KMS-11 (cell line): ENCODE measurements around the gene PCNT.
"Not testable (repeated sequence)": the region's sequence is repeated elsewhere in the genome, so short reads cannot be mapped to it uniquely, and the experiment has no call there.

Source experiments
- H2AFZ ChIP-seq: fragments of 200-600 bp; sonication (generic); 2 replicates; pipeline ENCODE4 v1.6.1; 2016; ENCODE audit warnings: antibody characterized with exemption, mixed run types, low read depth
- H3K27ac ChIP-seq: fragments of 200-600 bp; sonication (generic); 2 replicates; pipeline ENCODE4 v1.6.1; 2016; ENCODE audit warnings: mild to moderate bottlenecking, mixed run types
- H3K27me3 ChIP-seq: fragments of 200-600 bp; sonication (generic); 2 replicates; pipeline ENCODE4 v1.6.1; 2017; ENCODE audit warnings: mild to moderate bottlenecking, low read depth, mixed run types, moderate library complexity; ENCODE audit not compliant: insufficient read depth
- H3K36me3 ChIP-seq: fragments of 200-600 bp; sonication (generic); 2 replicates; pipeline ENCODE4 v1.6.1; 2017; ENCODE audit warnings: mild to moderate bottlenecking, mixed run types; ENCODE audit not compliant: insufficient read depth
- H3K4me1 ChIP-seq: fragments of 200-600 bp; sonication (generic); 2 replicates; pipeline ENCODE4 v1.6.1; 2016; ENCODE audit warnings: mild to moderate bottlenecking, low read depth, mixed run types; ENCODE audit not compliant: poor library complexity, severe bottlenecking
- H3K4me2 ChIP-seq: fragments of 200-600 bp; sonication (generic); 2 replicates; pipeline ENCODE4 v1.7.0; 2016; ENCODE audit warnings: mild to moderate bottlenecking, mixed run types
- H3K4me3 ChIP-seq: fragments of 200-600 bp; sonication (generic); IDR thresholded peaks from 2 replicates; pipeline ENCODE4 v1.6.1; 2017; ENCODE audit warnings: low read depth, low read length, mixed read lengths; ENCODE audit not compliant: insufficient read depth
- H3K79me2 ChIP-seq: fragments of 200-600 bp; sonication (generic); 2 replicates; pipeline ENCODE4 v1.6.1; 2016; ENCODE audit warnings: low read depth, mixed run types; ENCODE audit not compliant: insufficient read depth
- H3K9ac ChIP-seq: fragments of 200-600 bp; sonication (generic); 2 replicates; pipeline ENCODE4 v1.6.1; 2016; ENCODE audit warnings: mild to moderate bottlenecking, mixed run types
- H4K20me1 ChIP-seq: fragments of 200-600 bp; sonication (generic); 2 replicates; pipeline ENCODE4 v1.6.1; 2016; ENCODE audit warnings: mild to moderate bottlenecking, mixed run types; ENCODE audit not compliant: insufficient read depth
- TF ChIP-seq, protein P1 (sequence below): fragments of 200-600 bp; sonication (generic); conservative IDR thresholded peaks from 2 replicates; pipeline ENCODE4 v1.6.1; 2017; ENCODE audit warnings: low read depth, mild to moderate bottlenecking, antibody characterized with exemption, low read length, moderate library complexity, mixed read lengths

The PCNT gene

DNA sequence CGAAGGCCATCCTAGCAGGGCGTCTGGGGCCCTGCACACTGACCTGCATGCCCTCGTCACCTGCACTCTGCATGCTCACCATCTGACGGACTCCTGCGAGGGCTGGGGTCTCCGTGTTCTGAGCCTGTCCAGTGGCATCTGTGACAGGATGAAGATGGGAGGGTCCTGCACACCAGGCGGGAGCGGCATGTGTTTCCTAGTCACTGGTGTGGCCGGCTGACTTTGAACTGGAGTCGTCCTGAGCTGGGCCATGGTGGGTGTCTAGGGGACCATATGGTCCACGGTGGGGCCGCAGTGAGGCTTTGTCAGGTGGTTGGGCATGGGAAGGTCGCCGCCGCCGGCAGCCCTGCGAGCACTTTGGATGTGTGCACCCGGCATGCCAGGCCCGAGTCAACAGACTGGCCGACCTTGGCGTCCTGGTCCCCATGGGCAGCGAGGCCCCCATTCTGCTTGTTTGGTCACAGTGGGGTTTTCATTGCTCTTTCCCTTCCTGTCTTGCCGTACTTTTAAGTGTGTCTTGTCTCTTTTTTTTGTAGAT is 118.1 kb downstream of the PCNT start:
- no peaks in the 10 kb centered on the region for H3K27me3 ChIP-seq
- TF ChIP-seq, protein P1, sequence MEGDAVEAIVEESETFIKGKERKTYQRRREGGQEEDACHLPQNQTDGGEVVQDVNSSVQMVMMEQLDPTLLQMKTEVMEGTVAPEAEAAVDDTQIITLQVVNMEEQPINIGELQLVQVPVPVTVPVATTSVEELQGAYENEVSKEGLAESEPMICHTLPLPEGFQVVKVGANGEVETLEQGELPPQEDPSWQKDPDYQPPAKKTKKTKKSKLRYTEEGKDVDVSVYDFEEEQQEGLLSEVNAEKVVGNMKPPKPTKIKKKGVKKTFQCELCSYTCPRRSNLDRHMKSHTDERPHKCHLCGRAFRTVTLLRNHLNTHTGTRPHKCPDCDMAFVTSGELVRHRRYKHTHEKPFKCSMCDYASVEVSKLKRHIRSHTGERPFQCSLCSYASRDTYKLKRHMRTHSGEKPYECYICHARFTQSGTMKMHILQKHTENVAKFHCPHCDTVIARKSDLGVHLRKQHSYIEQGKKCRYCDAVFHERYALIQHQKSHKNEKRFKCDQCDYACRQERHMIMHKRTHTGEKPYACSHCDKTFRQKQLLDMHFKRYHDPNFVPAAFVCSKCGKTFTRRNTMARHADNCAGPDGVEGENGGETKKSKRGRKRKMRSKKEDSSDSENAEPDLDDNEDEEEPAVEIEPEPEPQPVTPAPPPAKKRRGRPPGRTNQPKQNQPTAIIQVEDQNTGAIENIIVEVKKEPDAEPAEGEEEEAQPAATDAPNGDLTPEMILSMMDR, result no peak
- H3K9ac ChIP-seq, result no peak overlapping the region
- H3K4me2 ChIP-seq, result no peak overlapping the region
- no peak overlapping the region for H3K4me3 ChIP-seq
- no peak overlapping the region for H2AFZ ChIP-seq
- no peaks in the 10 kb centered on the region for H3K79me2 ChIP-seq
- no peaks in the 10 kb centered on the region for H4K20me1 ChIP-seq
- no peaks in the 10 kb centered on the region for H3K36me3 ChIP-seq
- no peaks in the 10 kb centered on the region for H3K4me1 ChIP-seq
- H3K27ac ChIP-seq, result no peak overlapping the region

- Histone ChIP-seq H2AFZ (no peak overlapping the region), H3K36me3 (no peaks in the 10 kb centered on the region), H3K4me3 (no peak overlapping the region), H3K4me1 (no peaks in the 10 kb centered on the region), H3K27ac (no peak overlapping the region), H3K9ac (no peak overlapping the region), H3K27me3 (no peaks in the 10 kb centered on the region), H4K20me1 (no peaks in the 10 kb centered on the region), H3K79me2 (no peaks in the 10 kb centered on the region), H3K4me2 (no peak overlapping the region)
- TF ChIP-seq, protein P1, result no peak
Observed at GRCh38 chr21:46442938-46443337, 119.0 kb downstream of the PCNT start.

GRCh38 chr21:46443910-46444309 is 120.0 kb downstream of the PCNT start:
- Histone ChIP-seq H3K27me3 (no peaks in the 10 kb centered on the region), H4K20me1 (no peaks in the 10 kb centered on the region), H3K4me3 (no peak overlapping the region), H3K27ac (no peak overlapping the region), H3K36me3 (no peaks in the 10 kb centered on the region), H2AFZ (no peak overlapping the region), H3K4me2 (no peak overlapping the region), H3K9ac (no peak overlapping the region), H3K4me1 (no peaks in the 10 kb centered on the region), H3K79me2 (no peaks in the 10 kb centered on the region)
- TF ChIP-seq, protein P1, result no peak

DNA sequence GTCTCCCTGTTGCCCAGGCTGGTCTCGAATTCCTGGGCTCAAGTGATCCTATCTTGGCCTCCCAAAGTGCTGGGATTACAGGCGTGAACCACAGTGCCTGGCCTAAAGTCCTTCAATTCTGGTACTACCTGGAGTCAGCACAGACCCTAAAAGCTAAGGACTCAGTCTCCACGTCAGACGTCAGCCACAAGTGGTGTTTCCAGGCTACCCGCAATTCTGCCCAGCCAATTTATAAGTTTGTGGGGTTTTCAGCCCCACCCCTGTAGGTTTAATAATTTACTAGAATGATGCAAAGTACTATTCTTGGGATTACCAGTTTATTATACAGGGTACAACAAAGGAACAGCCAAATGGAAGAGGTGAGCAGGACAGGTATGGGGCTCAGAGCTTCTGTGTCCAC is 124.2 kb downstream of the PCNT start:
- TF ChIP-seq, protein P1, result no peak
- Histone ChIP-seq H3K27ac (no peak overlapping the region), H3K4me3 (no peak overlapping the region), H3K36me3 (no peaks in the 10 kb centered on the region), H4K20me1 (no peaks in the 10 kb centered on the region), H3K79me2 (no peaks in the 10 kb centered on the region), H3K4me1 (no peaks in the 10 kb centered on the region), H3K27me3 (no peaks in the 10 kb centered on the region), H3K4me2 (no peak overlapping the region), H2AFZ (no peak overlapping the region), H3K9ac (no peak overlapping the region)

DNA sequence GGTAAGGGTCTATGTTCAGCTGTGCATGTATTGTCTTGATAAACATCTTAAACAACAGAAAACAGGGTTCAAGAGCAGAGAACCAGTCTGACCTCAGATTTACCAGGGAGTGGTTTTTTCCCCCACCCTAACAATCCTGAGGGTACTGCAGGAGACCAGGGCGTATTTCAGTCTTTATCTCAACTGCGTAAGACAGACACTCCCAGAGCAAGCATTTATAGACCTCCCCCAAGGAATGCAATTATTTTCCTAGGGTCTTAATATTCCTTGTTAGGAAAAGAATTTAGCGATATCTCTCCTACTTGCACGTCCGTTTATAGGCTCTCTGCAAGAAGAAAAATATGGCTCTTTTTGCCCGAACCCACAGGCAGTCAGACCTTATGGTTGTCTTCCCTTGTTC is 124.9 kb downstream of the PCNT start:
- H3K4me3 ChIP-seq, H3K9ac ChIP-seq, H3K27ac ChIP-seq, H3K79me2 ChIP-seq, H3K4me1 ChIP-seq, H4K20me1 ChIP-seq, H3K27me3 ChIP-seq, H2AFZ ChIP-seq, H3K4me2 ChIP-seq, H3K36me3 ChIP-seq: not testable (repeated sequence)
